Loucy (cell line): Measurements from ENCODE around the gene ACSF3.

Source experiments
- EZH2phosphoT487 ChIP-seq: fragments of 200-600 bp; IDR thresholded peaks from 2 replicates; pipeline ENCODE4 v1.6.1; 2018; ENCODE audit warnings: antibody characterized with exemption, mild to moderate bottlenecking, moderate library complexity, borderline replicate concordance
- TF ChIP-seq, protein P1 (sequence below): fragments of 200-600 bp; sonication (generic); conservative IDR thresholded peaks from 2 replicates; pipeline ENCODE4 v1.5.1; 2014; ENCODE audit warnings: mild to moderate bottlenecking, antibody characterized with exemption, low read length

DNA sequence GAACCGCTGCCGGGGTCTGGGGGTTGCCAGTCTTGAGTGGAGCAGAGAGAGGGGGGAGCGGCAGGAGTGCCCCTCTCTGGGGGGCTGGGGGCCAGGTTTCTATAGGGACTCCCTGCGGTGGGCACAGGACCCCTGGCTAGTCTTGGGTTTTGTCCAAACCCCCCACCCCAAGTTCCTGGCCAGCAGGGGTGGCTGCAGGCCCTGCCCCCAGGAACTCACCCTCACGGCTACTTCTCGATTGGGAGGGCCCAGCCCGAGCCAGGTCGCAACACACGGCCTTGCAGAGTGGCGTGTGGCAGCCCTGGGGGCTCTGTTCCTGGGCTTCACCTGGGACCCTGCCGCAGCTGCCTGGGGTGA is 78.5 kb downstream of the ACSF3 start:
- TF ChIP-seq, protein P1, sequence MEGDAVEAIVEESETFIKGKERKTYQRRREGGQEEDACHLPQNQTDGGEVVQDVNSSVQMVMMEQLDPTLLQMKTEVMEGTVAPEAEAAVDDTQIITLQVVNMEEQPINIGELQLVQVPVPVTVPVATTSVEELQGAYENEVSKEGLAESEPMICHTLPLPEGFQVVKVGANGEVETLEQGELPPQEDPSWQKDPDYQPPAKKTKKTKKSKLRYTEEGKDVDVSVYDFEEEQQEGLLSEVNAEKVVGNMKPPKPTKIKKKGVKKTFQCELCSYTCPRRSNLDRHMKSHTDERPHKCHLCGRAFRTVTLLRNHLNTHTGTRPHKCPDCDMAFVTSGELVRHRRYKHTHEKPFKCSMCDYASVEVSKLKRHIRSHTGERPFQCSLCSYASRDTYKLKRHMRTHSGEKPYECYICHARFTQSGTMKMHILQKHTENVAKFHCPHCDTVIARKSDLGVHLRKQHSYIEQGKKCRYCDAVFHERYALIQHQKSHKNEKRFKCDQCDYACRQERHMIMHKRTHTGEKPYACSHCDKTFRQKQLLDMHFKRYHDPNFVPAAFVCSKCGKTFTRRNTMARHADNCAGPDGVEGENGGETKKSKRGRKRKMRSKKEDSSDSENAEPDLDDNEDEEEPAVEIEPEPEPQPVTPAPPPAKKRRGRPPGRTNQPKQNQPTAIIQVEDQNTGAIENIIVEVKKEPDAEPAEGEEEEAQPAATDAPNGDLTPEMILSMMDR = no peak
- TF ChIP-seq EZH2phosphoT487 = no peak
